GM18517 (cell line): Measurements from ENCODE around the gene NSD1.
"Not testable (repeated sequence)": the region's sequence is repeated elsewhere in the genome, so short reads cannot be mapped to it uniquely, and the experiment has no call there.

Source experiments
- ATAC-seq: cut with Tn5 transposase; IDR thresholded peaks from one replicate; pipeline ENCODE4 v1.9.1; 2021; ENCODE audit warnings: mild to moderate bottlenecking, moderate library complexity; ENCODE audit not compliant: unreplicated experiment

The NSD1 gene

GRCh38 chr5:177163500-177163899 is 29.9 kb downstream of the NSD1 start:
- ATAC-seq: no peak

GRCh38 chr5:177169271-177169670 is 35.7 kb downstream of the NSD1 start:
- no peak for ATAC-seq

GRCh38 chr5:177171961-177172360 is 38.4 kb downstream of the NSD1 start:
- no peak for ATAC-seq

- no peak for ATAC-seq
These were observed 41.8 kb downstream of the NSD1 start for GRCh38 chr5:177175336-177175735.

- no peak for ATAC-seq
These were observed 42.7 kb downstream of the NSD1 start for GRCh38 chr5:177176175-177176711.

GRCh38 chr5:177177847-177178437 is 44.4 kb downstream of the NSD1 start:
- not testable (repeated sequence) for ATAC-seq

GRCh38 chr5:177178733-177179304 is 45.2 kb downstream of the NSD1 start:
- no peak for ATAC-seq

- ATAC-seq: no peak
These were observed 45.9 kb downstream of the NSD1 start for GRCh38 chr5:177179431-177179830.

- no peak for ATAC-seq
These were observed 49.6 kb downstream of the NSD1 start for GRCh38 chr5:177183142-177183541.

- no peak for ATAC-seq
These were observed 50.3 kb downstream of the NSD1 start for GRCh38 chr5:177183766-177184360.

GRCh38 chr5:177185993-177186392 is 52.4 kb downstream of the NSD1 start:
- ATAC-seq: no peak

- ATAC-seq: no peak
These were observed 53.1 kb downstream of the NSD1 start for GRCh38 chr5:177186645-177187044.

- ATAC-seq: no peak
These were observed 55.2 kb downstream of the NSD1 start for GRCh38 chr5:177188775-177189174.

- no peak for ATAC-seq
These were observed 55.8 kb downstream of the NSD1 start for GRCh38 chr5:177189416-177189815.

- no peak for ATAC-seq
These were observed 56.4 kb downstream of the NSD1 start for GRCh38 chr5:177189965-177190364.

GRCh38 chr5:177194268-177194667 is 60.7 kb downstream of the NSD1 start:
- ATAC-seq: no peak

GRCh38 chr5:177195307-177195952 is 61.9 kb downstream of the NSD1 start:
- ATAC-seq: no peak

- ATAC-seq: no peak
These were observed 65.2 kb downstream of the NSD1 start for GRCh38 chr5:177198738-177199137.

GRCh38 chr5:177204281-177204680 is 70.7 kb downstream of the NSD1 start:
- no peak for ATAC-seq

GRCh38 chr5:177209610-177210009 is 76.0 kb downstream of the NSD1 start:
- ATAC-seq: no peak

GRCh38 chr5:177212242-177212641 is 78.7 kb downstream of the NSD1 start:
- no peak for ATAC-seq

- no peak for ATAC-seq
These were observed 87.0 kb downstream of the NSD1 start for GRCh38 chr5:177220576-177220975.
